ENCODE data around the gene GABRB2. TPM values are rescaled to one million over a fixed set of nuclear protein-coding genes. Genes with fewer than 3 reads are reported as not detected.

Gene GABRB2
- total RNA-seq, 3 donors from 2014 or later (not counting 1 experiment from before 2014, with no cell fraction given) = not detected

DNA sequence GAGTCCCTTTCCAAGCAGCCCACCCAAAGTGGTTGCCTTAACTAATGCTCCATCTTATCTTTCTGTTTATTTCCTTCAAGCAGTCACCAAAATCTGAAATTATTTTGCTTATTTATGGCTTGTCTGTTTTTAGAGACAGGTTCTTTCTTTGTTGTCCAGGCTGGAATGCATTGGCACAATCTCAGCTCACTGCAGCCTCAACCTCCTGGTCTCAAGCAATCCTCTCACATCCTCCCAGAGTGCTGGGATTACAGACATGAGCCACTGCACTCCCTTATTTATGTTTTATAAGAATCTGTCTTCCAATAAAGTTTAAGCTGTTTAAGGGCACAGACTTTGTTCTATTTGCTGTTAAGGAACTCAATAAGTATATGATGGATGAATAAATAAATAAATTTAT lies 133.7 kb downstream of the GABRB2 start:
- Mint-ChIP-seq H3K9me3 (peaks cover 5 to 8% of the 10 kb centered on the region in 2 donors), H3K27me3 (ENCODE audit: low read depth in 2 of 2) (no peaks in the 10 kb centered on the region), H3K27ac (no peak overlapping the region), H3K36me3 (no peaks in the 10 kb centered on the region), H3K4me3 (no peak overlapping the region), H3K4me1 (no peaks in the 10 kb centered on the region)
- DNase-seq = no peak
- Histone ChIP-seq H3K36me3 (ENCODE audit: control insufficient read depth, insufficient read depth, low read length) (no peaks in the 10 kb centered on the region), H3K27me3 (ENCODE audit: control insufficient read depth, insufficient read depth, low read length) (no peaks in the 10 kb centered on the region), H3K4me1 (ENCODE audit: control insufficient read depth, insufficient read depth, low read length) (no peaks in the 10 kb centered on the region), H3K27ac (ENCODE audit: low read length) (no peak overlapping the region), H3K4me3 (ENCODE audit: low read length) (no peak overlapping the region), H3K9me3 (ENCODE audit: control insufficient read depth, insufficient read depth, low read length) (no peaks in the 10 kb centered on the region)
- ATAC-seq = no peak
- TF ChIP-seq, protein P1, sequence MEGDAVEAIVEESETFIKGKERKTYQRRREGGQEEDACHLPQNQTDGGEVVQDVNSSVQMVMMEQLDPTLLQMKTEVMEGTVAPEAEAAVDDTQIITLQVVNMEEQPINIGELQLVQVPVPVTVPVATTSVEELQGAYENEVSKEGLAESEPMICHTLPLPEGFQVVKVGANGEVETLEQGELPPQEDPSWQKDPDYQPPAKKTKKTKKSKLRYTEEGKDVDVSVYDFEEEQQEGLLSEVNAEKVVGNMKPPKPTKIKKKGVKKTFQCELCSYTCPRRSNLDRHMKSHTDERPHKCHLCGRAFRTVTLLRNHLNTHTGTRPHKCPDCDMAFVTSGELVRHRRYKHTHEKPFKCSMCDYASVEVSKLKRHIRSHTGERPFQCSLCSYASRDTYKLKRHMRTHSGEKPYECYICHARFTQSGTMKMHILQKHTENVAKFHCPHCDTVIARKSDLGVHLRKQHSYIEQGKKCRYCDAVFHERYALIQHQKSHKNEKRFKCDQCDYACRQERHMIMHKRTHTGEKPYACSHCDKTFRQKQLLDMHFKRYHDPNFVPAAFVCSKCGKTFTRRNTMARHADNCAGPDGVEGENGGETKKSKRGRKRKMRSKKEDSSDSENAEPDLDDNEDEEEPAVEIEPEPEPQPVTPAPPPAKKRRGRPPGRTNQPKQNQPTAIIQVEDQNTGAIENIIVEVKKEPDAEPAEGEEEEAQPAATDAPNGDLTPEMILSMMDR (IDR thresholded peaks at IDR 0.05) = no peak
- intact Hi-C loops (cut with micrococcal nuclease) = no loop called here

DNA sequence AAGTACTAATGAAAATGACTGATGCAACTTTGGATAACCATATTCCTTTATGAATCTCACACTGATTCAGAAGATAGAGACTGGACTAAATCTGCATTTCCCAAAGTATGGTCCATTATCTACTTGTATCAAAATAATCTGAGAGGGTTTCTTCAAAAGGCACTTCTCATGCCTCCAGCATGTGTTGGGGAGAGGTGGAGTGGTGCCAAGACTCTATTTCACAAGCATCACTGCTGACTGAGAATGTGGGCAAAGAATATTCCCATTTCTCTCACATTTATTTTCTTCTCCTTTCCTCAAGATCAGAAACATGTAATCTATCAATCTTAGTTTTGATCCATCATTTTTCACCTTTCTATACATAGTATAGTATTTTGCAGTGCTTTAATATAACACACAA lies 135.4 kb downstream of the GABRB2 start:
- H3K4me3 ChIP-seq (ENCODE audit: low read length) = no peak overlapping the region
- no peak for DNase-seq
- intact Hi-C loops (cut with micrococcal nuclease) = no loop called here
- no peak overlapping the region for H3K27ac ChIP-seq (ENCODE audit: low read length)
- ATAC-seq = no peak
- Mint-ChIP-seq H3K4me1 (no peaks in the 10 kb centered on the region), H3K9me3 (peaks cover 5 to 8% of the 10 kb centered on the region in 2 donors), H3K27me3 (ENCODE audit: low read depth in 2 of 2) (no peaks in the 10 kb centered on the region), H3K27ac (no peak overlapping the region), H3K36me3 (no peaks in the 10 kb centered on the region), H3K4me3 (no peak overlapping the region)
- H3K27me3 ChIP-seq (ENCODE audit: control insufficient read depth, insufficient read depth, low read length) = no peaks in the 10 kb centered on the region
- H3K36me3 ChIP-seq (ENCODE audit: control insufficient read depth, insufficient read depth, low read length) = no peaks in the 10 kb centered on the region
- no peaks in the 10 kb centered on the region for H3K4me1 ChIP-seq (ENCODE audit: control insufficient read depth, insufficient read depth, low read length)
- no peaks in the 10 kb centered on the region for H3K9me3 ChIP-seq (ENCODE audit: control insufficient read depth, insufficient read depth, low read length)
- TF ChIP-seq, protein P1 (IDR thresholded peaks at IDR 0.05) = no peak

DNA sequence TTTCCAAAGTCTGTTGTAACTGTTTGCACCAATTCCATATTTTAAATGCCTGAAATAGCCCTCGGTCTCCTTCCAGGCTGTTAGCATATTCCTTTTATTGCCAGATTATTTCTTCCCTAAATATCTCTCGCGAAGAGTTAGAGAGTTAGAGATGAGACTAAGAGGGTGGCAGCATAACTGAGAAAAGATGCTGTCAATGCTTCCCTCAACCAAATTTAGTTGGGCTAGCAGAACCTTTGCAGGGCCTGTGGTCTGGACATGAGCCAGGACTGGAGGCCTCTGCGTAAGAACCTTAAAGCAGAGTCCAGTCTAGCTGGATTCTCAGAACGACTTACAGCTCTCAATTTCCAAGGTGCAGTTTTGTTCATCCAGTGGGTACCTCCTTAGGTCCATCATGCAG lies 135.9 kb downstream of the GABRB2 start:
- TF ChIP-seq, protein P1 (IDR thresholded peaks at IDR 0.05) = no peak
- WGBS (ENCODE audit: insufficient coverage) = 89% methylated on average over 4 of the region's 5 CpGs
- Histone ChIP-seq H3K9me3 (ENCODE audit: control insufficient read depth, insufficient read depth, low read length) (no peaks in the 10 kb centered on the region), H3K36me3 (ENCODE audit: control insufficient read depth, insufficient read depth, low read length) (no peaks in the 10 kb centered on the region), H3K27me3 (ENCODE audit: control insufficient read depth, insufficient read depth, low read length) (no peaks in the 10 kb centered on the region), H3K27ac (ENCODE audit: low read length) (no peak overlapping the region), H3K4me1 (ENCODE audit: control insufficient read depth, insufficient read depth, low read length) (no peaks in the 10 kb centered on the region), H3K4me3 (ENCODE audit: low read length) (no peak overlapping the region)
- Mint-ChIP-seq H3K9me3 (peaks cover 5 to 8% of the 10 kb centered on the region in 2 donors), H3K4me1 (no peaks in the 10 kb centered on the region), H3K36me3 (no peaks in the 10 kb centered on the region), H3K27ac (no peak overlapping the region), H3K27me3 (ENCODE audit: low read depth in 2 of 2) (no peaks in the 10 kb centered on the region), H3K4me3 (no peak overlapping the region)
- intact Hi-C loops (cut with micrococcal nuclease) = no loop called here
- no peak for DNase-seq
- ATAC-seq = no peak

DNA sequence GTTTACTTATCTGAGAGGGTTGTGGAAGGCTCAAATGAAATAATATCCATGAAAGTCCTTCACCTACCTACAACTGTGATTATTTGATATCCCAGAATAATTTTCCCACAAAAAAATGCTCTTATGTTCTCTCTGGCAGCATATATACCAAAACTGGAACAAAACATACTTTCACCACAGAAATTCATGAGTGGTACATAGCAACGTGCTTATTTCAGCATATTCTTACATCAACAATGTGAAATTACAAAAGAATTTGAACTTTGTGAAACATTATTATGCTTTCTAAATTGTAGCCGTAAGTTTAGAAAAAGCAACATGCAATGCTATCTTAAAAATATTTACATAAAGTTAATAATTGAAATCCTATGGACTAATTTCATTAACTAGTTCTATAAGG lies 137.1 kb downstream of the GABRB2 start:
- Mint-ChIP-seq H3K27ac (no peak overlapping the region), H3K4me1 (no peaks in the 10 kb centered on the region), H3K9me3 (peaks cover 5 to 8% of the 10 kb centered on the region in 2 donors), H3K4me3 (no peak overlapping the region), H3K27me3 (ENCODE audit: low read depth in 2 of 2) (no peaks in the 10 kb centered on the region), H3K36me3 (no peaks in the 10 kb centered on the region)
- intact Hi-C loops (cut with micrococcal nuclease) = no loop called here
- Histone ChIP-seq H3K27ac (ENCODE audit: low read length) (no peak overlapping the region), H3K4me3 (ENCODE audit: low read length) (no peak overlapping the region), H3K36me3 (ENCODE audit: control insufficient read depth, insufficient read depth, low read length) (no peaks in the 10 kb centered on the region), H3K4me1 (ENCODE audit: control insufficient read depth, insufficient read depth, low read length) (no peaks in the 10 kb centered on the region), H3K27me3 (ENCODE audit: control insufficient read depth, insufficient read depth, low read length) (no peaks in the 10 kb centered on the region), H3K9me3 (ENCODE audit: control insufficient read depth, insufficient read depth, low read length) (no peaks in the 10 kb centered on the region)
- WGBS (ENCODE audit: insufficient coverage) = 80% methylated on average over 1 of the region's 2 CpGs
- DNase-seq (no peak), ATAC-seq (no peak)
- TF ChIP-seq, protein P1 (IDR thresholded peaks at IDR 0.05) = no peak
